ENCODE data around the gene CLEC2D. TPM values are rescaled to one million over a fixed set of nuclear protein-coding genes. Genes with fewer than 3 reads are reported as not detected.
"Not testable (repeated sequence)": the region's sequence is repeated elsewhere in the genome, so short reads cannot be mapped to it uniquely, and the experiment has no call there.

CLEC2D gene
- total and polyA plus RNA-seq, 4 donors, result 0.16 to 3.7 (median 3.0) TPM

DNA sequence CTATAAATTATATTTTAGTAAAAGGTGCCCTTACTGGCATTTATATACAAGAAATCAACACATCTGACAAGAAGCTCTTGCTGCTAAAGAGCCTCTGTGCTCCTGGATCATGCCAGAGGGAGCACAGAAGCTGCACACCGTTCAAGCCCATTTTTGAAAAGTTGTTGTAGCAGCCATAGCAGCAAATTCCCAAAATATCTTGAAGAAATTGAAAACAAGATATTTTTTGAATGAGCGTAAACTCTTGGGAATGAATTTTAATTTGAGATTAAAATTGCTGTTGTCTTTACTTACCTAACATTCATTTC lies 540 bp upstream of the CLEC2D start (continued):
- TF ChIP-seq, protein P1, sequence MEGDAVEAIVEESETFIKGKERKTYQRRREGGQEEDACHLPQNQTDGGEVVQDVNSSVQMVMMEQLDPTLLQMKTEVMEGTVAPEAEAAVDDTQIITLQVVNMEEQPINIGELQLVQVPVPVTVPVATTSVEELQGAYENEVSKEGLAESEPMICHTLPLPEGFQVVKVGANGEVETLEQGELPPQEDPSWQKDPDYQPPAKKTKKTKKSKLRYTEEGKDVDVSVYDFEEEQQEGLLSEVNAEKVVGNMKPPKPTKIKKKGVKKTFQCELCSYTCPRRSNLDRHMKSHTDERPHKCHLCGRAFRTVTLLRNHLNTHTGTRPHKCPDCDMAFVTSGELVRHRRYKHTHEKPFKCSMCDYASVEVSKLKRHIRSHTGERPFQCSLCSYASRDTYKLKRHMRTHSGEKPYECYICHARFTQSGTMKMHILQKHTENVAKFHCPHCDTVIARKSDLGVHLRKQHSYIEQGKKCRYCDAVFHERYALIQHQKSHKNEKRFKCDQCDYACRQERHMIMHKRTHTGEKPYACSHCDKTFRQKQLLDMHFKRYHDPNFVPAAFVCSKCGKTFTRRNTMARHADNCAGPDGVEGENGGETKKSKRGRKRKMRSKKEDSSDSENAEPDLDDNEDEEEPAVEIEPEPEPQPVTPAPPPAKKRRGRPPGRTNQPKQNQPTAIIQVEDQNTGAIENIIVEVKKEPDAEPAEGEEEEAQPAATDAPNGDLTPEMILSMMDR (IDR thresholded peaks at IDR 0.05; ENCODE audit: low read depth, low read length, missing input control), result no peak
- TF ChIP-seq, protein P2, sequence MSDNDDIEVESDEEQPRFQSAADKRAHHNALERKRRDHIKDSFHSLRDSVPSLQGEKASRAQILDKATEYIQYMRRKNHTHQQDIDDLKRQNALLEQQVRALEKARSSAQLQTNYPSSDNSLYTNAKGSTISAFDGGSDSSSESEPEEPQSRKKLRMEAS (IDR thresholded peaks at IDR 0.05), result no peak
- TF ChIP-seq NR2F2 (IDR thresholded peaks at IDR 0.05), result no peak

DNA sequence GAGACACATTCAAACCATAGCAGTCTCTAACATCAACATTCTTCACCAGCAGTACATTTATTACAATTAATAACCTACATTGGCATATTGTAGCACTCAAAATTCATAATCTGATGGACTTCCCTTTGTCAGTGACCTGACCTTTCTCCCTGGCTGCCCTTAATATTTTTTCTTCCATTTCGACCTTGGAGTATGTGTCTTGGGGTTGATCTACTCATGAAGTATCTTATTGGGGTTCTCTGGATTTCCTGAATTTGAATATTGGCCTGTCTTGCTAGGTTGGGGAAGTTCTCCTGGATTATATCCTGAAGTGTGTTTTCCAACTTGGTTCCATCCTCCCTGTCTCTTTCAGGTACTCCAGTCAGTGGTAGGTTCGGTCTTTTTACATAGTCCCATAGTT lies 2.8 kb downstream of the CLEC2D start:
- not testable (repeated sequence) for H3K9ac ChIP-seq (ENCODE audit: low read depth in 1 of 2, low read length in 2 of 2); DNase-seq (ENCODE audit: low spot score); H3K9me3 ChIP-seq (ENCODE audit: control insufficient read depth in 4 of 4, low read length in 3 of 4); H3K4me1 ChIP-seq (ENCODE audit: control insufficient read depth in 4 of 4, insufficient read depth in 4 of 4, low read length in 3 of 4); H3K27me3 ChIP-seq (ENCODE audit: control insufficient read depth in 4 of 4, insufficient read depth in 4 of 4, low read length in 3 of 4); H3K36me3 ChIP-seq (ENCODE audit: control insufficient read depth in 4 of 4, insufficient read depth in 3 of 4, low read depth in 1 of 4, low read length in 3 of 4); H3K4me3 ChIP-seq (ENCODE audit: low read depth in 1 of 3, low read length in 3 of 3); H3K27ac ChIP-seq (ENCODE audit: low read depth in 1 of 2, low read length in 2 of 2)
- 87% methylated on average over 2 of the region's 2 CpGs for WGBS

DNA sequence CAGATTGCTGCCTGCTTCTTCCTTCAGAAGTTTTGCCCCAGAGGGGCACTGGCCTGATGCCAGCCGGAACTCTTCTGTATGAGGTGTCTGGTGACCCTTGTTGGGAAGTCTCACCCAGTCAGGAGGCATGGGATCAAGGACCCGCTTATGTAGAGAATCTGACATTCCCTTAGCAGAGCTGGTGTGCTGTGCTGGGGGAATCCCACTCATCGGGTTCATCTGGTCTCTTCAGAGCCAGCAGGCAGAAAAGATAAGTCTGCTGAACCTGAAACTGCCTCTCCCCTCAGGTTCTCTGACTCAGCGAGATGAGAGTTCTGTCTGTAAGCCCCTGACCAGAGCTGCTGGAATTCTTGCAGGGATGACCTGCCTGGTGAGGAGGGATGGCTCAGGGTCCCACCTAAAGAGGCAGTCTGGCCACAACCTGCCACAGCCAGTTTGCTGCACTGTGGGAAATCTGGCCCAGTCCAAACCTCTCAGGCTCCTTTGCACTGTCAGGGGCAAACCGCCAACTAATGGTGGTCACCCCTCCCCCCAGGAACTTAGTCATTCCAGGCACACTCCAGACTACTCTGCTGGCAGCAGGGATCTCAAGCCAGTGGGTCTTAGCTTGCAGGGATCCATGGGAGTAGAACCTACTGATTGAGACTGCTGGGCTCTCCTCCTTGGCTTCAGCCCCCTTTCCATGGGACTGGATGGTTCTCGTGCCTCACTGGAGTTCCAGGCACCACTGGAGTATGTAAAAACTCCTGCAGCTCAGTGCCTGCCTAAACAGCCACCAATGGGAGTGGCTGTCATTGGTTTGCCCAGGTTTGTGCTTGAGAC lies 4.1 kb downstream of the CLEC2D start:
- Histone ChIP-seq H3K4me3 (ENCODE audit: low read depth in 1 of 3, low read length in 3 of 3) (no peak overlapping the region), H3K27ac (ENCODE audit: low read depth in 1 of 2, low read length in 2 of 2) (no peak overlapping the region), H3K27me3 (ENCODE audit: control insufficient read depth in 4 of 4, insufficient read depth in 4 of 4, low read length in 3 of 4) (no peaks in the 10 kb centered on the region), H3K36me3 (ENCODE audit: control insufficient read depth in 4 of 4, insufficient read depth in 3 of 4, low read depth in 1 of 4, low read length in 3 of 4) (no peaks in the 10 kb centered on the region), H3K9ac (ENCODE audit: low read depth in 1 of 2, low read length in 2 of 2) (no peak overlapping the region), H3K9me3 (ENCODE audit: control insufficient read depth in 4 of 4, low read length in 3 of 4) (no peaks in the 10 kb centered on the region), H3K4me1 (ENCODE audit: control insufficient read depth in 4 of 4, insufficient read depth in 4 of 4, low read length in 3 of 4) (no peaks in the 10 kb centered on the region)
- no peak for DNase-seq (ENCODE audit: low spot score)
- TF ChIP-seq NR2F2 (IDR thresholded peaks at IDR 0.05), result no peak
- TF ChIP-seq EGR1 (IDR thresholded peaks at IDR 0.05; ENCODE audit: low read depth in 2 of 2), result no peak
- TF ChIP-seq FOXA1 (IDR thresholded peaks at IDR 0.05), result no peak
- TF ChIP-seq, protein P3, sequence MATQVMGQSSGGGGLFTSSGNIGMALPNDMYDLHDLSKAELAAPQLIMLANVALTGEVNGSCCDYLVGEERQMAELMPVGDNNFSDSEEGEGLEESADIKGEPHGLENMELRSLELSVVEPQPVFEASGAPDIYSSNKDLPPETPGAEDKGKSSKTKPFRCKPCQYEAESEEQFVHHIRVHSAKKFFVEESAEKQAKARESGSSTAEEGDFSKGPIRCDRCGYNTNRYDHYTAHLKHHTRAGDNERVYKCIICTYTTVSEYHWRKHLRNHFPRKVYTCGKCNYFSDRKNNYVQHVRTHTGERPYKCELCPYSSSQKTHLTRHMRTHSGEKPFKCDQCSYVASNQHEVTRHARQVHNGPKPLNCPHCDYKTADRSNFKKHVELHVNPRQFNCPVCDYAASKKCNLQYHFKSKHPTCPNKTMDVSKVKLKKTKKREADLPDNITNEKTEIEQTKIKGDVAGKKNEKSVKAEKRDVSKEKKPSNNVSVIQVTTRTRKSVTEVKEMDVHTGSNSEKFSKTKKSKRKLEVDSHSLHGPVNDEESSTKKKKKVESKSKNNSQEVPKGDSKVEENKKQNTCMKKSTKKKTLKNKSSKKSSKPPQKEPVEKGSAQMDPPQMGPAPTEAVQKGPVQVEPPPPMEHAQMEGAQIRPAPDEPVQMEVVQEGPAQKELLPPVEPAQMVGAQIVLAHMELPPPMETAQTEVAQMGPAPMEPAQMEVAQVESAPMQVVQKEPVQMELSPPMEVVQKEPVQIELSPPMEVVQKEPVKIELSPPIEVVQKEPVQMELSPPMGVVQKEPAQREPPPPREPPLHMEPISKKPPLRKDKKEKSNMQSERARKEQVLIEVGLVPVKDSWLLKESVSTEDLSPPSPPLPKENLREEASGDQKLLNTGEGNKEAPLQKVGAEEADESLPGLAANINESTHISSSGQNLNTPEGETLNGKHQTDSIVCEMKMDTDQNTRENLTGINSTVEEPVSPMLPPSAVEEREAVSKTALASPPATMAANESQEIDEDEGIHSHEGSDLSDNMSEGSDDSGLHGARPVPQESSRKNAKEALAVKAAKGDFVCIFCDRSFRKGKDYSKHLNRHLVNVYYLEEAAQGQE (IDR thresholded peaks at IDR 0.05), result no peak
- TF ChIP-seq GABPA (IDR thresholded peaks at IDR 0.05 in 1 of 2, conservative IDR thresholded peaks at IDR 0.05 in 1 of 2), result no peak
- no peak for TF ChIP-seq JUND (IDR thresholded peaks at IDR 0.05)
- TF ChIP-seq RXRA (IDR thresholded peaks at IDR 0.05), result no peak
- TF ChIP-seq TAF1 (conservative IDR thresholded peaks at IDR 0.05), result no peak
- TF ChIP-seq, protein P2 (IDR thresholded peaks at IDR 0.05), result no peak
- TF ChIP-seq, protein P4, sequence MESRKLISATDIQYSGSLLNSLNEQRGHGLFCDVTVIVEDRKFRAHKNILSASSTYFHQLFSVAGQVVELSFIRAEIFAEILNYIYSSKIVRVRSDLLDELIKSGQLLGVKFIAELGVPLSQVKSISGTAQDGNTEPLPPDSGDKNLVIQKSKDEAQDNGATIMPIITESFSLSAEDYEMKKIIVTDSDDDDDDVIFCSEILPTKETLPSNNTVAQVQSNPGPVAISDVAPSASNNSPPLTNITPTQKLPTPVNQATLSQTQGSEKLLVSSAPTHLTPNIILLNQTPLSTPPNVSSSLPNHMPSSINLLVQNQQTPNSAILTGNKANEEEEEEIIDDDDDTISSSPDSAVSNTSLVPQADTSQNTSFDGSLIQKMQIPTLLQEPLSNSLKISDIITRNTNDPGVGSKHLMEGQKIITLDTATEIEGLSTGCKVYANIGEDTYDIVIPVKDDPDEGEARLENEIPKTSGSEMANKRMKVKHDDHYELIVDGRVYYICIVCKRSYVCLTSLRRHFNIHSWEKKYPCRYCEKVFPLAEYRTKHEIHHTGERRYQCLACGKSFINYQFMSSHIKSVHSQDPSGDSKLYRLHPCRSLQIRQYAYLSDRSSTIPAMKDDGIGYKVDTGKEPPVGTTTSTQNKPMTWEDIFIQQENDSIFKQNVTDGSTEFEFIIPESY (IDR thresholded peaks at IDR 0.05), result no peak
- 75% methylated on average over 6 of the region's 6 CpGs for WGBS

Measured in liver (tissue), 9 donors.